Measurements from ENCODE around the gene SHC3. TPM values are rescaled to one million over a fixed set of nuclear protein-coding genes. Genes with fewer than 3 reads are reported as not detected.

Gene SHC3
- total and polyA plus RNA-seq, 2 of the 4 experiments (the other 2 are of a cell fraction): 4.5 to 13.3 TPM

- no peak for TF ChIP-seq ELK1 (IDR thresholded peaks at IDR 0.05; ENCODE audit: borderline replicate concordance, low read depth, low read length)
- no peak for TF ChIP-seq CEBPB (IDR thresholded peaks at IDR 0.05; ENCODE audit: low read depth, low read length)
- TF ChIP-seq POLR2A (IDR thresholded peaks at IDR 0.05; ENCODE audit: low read depth, low read length): peak; percentile 65; the same call in 1 of the 2 replicates
Measured at GRCh38 chr9:89153232-89154017, 25.2 kb downstream of the SHC3 start (continued).

- Histone ChIP-seq H3K4me3 (ENCODE audit: insufficient read depth, low read depth, low read length) (no peak overlapping the region), H3K18ac (ENCODE audit: low read depth, low read length) (no peak overlapping the region), H2AK5ac (ENCODE audit: low read depth, low read length) (no peak overlapping the region), H3K79me1 (ENCODE audit: low read depth in 1 of 2, low read length in 2 of 2) (peaks cover 13 to 68% of the 10 kb centered on the region in 2 experiments), H2BK20ac (ENCODE audit: low read depth, low read length) (no peak overlapping the region), H4K5ac (ENCODE audit: low read depth, low read length) (no peak overlapping the region), H2BK15ac (ENCODE audit: low read depth, low read length) (no peak overlapping the region), H3K36me3 (ENCODE audit: control insufficient read depth, insufficient read depth, low read length) (no peaks in the 10 kb centered on the region), H2BK120ac (ENCODE audit: low read depth, low read length) (no peak overlapping the region), H4K20me1 (ENCODE audit: insufficient read depth, low read length) (no peaks in the 10 kb centered on the region), H3K4ac (ENCODE audit: low read depth, low read length) (no peak overlapping the region), H3K4me1 (ENCODE audit: control insufficient read depth, insufficient read depth, low read length) (peaks cover 11% of the 10 kb centered on the region), H3K4me2 (ENCODE audit: low read depth, low read length) (no peak overlapping the region), H3K56ac (ENCODE audit: extremely low read depth, insufficient read depth, low read length) (no peak overlapping the region), H3K14ac (replicated peaks; ENCODE audit: low read depth, low read length) (no peak overlapping the region), H4K8ac (ENCODE audit: low read depth in 2 of 2, low read length in 2 of 2) (no peak overlapping the region; a peak in 1 of 4 replicates), H2BK5ac (ENCODE audit: low read depth, low read length, poor library complexity, severe bottlenecking) (peak overlapping the region; percentile 27), H3K27ac (ENCODE audit: insufficient read depth, low read length) (no peak overlapping the region), H3K27me3 (ENCODE audit: control insufficient read depth, insufficient read depth, low read length) (no peaks in the 10 kb centered on the region), H2AFZ (replicated peaks; ENCODE audit: low read length, poor library complexity) (no peak overlapping the region), H3K23ac (ENCODE audit: low read depth, low read length) (no peak overlapping the region), H3K9me3 (ENCODE audit: control insufficient read depth, insufficient read depth, low read length) (no peaks in the 10 kb centered on the region), H3K9ac (ENCODE audit: low read depth, low read length) (no peak overlapping the region), H3K9me1 (ENCODE audit: insufficient read depth, low read length) (peaks cover 13% of the 10 kb centered on the region), H4K91ac (ENCODE audit: insufficient read depth, low read depth, low read length) (no peak overlapping the region), H2AK9ac (replicated peaks; ENCODE audit: low read depth, low read length, poor library complexity) (no peak overlapping the region)
- TF ChIP-seq POLR2A (IDR thresholded peaks at IDR 0.05; ENCODE audit: low read depth, low read length) (no peak), NFE2L2 (IDR thresholded peaks at IDR 0.05; ENCODE audit: low read depth, low read length) (no peak), MAZ (IDR thresholded peaks at IDR 0.05; ENCODE audit: borderline replicate concordance, low read depth, low read length) (no peak), FOS (IDR thresholded peaks at IDR 0.05; ENCODE audit: low read depth, low read length) (0 out of 2 replicates have a peak, but pooled peaks have one; percentile 51), CEBPB (IDR thresholded peaks at IDR 0.05; ENCODE audit: low read depth, low read length) (peak; percentile 77), CHD1 (IDR thresholded peaks at IDR 0.05; ENCODE audit: low read depth, low read length) (no peak)
- in situ Hi-C loops (cut with MboI; ENCODE audit: low sequenced_read_pairs): no loop called here
- no TSS peak for BruUV-seq (replicated peaks)
- DNase-seq: peak; percentile 82
- POLR2A ChIA-PET (ENCODE audit: unreplicated experiment): no interaction called here
- dilution Hi-C loops (cut with HindIII; ENCODE audit: low sequenced_read_pairs, unreplicated experiment): no loop called here
- intact Hi-C loops (cut with micrococcal nuclease): no loop called here
- CTCF ChIA-PET: no interaction called here
- WGBS, 2 experiments (ENCODE audit: extremely low coverage in 2 of 2, insufficient read length in 1 of 2): no CpG with 5 or more reads among the region's 3 CpGs
- peak; percentile 77 for ATAC-seq (ENCODE audit: low read depth)
Measured at GRCh38 chr9:89149726-89150125, 28.9 kb downstream of the SHC3 start.
